GM19351 (cell line): ENCODE measurements around the gene TRUB1.
"Not testable (repeated sequence)": the region's sequence is repeated elsewhere in the genome, so short reads cannot be mapped to it uniquely, and the experiment has no call there.

Source experiments
- ATAC-seq: cut with Tn5 transposase; IDR thresholded peaks from one replicate; pipeline ENCODE4 v1.9.1; 2021; ENCODE audit warnings: mild to moderate bottlenecking, moderate library complexity; ENCODE audit not compliant: unreplicated experiment

The TRUB1 gene

DNA sequence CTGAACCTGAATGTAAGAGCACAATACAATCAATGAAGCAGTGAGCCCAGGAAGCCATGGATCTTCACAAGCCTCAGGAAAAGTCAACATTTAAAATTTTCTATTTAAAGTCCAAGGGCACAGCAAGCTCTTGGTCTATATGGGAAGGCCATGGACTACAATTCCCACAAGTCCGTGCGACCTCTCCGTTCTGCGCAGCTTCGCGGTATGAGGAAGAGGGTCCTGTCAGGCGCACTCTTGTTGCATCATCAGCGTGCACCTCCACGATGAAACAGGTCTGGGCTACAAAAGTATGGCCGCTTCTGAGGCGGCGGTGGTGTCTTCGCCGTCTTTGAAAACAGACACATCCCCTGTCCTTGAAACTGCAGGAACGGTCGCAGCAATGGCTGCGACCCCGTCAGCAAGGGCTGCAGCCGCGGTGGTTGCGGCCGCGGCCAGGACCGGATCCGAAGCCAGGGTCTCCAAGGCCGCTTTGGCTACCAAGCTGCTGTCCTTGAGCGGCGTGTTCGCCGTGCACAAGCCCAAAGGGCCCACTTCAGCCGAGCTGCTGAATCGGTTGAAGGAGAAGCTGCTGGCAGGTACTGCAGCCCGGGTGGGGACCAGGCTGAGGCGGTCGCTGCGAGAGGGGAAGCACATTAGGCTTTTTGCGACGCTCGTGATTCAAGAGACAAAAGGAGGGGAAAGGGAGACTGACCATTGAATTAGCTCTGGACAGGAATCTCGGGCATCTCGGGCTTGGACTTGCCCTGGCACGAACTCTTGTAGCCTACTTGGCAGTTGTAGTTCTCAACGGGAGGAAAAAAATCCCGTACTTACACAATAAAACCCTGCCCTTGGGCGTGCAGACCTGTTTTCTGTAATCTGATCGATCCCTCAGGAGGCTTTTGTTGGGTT is at the start of gene TRUB1:
TRUB1 (plus strand) TSS at position 234 of the 894 bp plus-strand sequence; CDS start at position 293, 59 bp downstream.
- ATAC-seq, result peak; percentile 100

DNA sequence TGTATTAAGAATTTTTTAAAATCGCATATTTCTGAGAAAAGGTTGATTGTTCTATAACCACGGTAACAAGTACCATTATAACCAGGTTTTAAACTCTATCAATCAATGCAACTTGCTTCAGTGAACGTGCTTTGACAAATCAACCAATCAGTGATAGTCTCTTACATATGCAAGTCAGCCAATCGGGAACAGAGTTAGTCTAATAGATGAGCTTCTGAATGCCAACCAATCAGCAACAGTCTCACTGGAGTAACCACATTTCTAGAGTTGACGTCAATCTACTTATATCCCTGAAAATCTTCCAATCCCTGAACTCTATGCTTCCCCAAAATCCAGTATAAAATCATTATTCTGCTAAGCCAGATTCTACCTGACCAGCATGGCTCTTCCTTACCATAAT is 44.7 kb upstream of the TRUB1 start:
- no peak for ATAC-seq

DNA sequence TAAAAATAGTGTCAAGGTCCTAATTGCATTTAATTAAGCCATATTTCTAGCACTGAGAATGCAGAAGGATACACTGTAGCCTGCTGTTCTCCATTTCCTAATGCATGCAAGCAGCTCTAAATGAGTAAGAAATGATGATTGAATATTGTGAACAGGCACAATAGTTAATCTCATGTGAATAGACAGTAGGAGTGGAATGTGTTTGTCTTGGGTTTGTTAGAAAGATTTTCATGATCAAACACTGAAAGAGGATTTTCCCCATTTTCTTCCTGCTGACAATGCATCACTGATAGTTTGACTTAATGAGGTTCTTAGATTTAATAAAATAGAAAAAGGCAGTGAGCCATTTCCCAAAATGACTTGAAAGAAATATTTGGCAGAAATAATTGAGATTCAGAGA is 43.1 kb upstream of the TRUB1 start:
- ATAC-seq, result no peak

DNA sequence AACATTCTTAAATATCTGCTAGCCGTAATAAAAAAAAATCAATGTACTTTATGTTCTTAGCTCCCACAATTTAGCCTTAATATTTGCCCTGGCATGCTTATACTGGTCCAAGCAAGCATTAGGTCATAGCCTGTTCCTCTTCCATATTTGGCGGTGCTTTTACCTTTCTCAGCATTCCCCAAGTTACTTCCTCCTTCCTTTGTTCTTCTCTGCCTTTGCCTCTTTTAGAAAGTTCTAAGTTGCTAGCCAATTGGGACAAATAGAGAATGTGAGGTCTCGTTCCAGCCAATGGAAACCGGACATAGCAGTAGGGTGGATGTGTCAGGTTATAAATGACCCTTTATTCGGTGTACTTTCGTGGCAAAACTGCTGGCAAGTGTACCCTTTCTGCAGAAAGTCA is 41.0 kb upstream of the TRUB1 start:
- ATAC-seq, result not testable (repeated sequence)

DNA sequence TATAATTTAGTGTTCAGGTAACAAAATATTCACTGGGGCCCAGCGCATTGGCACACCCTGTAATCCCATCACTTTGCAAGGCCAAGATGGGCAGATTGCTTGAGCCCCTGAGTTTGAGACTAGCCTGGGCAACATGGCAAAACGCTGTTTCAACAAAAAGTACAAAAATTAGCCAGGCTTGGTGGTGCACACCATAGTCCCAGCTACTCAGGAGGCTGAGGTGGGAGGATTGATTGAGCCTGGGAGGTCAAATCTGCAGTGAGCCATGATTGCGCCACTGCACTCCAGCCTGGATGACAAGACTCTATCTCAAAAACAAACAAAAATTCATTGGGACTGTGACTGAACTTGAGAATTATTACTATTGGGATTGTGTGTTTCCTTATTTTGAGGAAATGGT is 40.4 kb upstream of the TRUB1 start:
- ATAC-seq, result no peak

DNA sequence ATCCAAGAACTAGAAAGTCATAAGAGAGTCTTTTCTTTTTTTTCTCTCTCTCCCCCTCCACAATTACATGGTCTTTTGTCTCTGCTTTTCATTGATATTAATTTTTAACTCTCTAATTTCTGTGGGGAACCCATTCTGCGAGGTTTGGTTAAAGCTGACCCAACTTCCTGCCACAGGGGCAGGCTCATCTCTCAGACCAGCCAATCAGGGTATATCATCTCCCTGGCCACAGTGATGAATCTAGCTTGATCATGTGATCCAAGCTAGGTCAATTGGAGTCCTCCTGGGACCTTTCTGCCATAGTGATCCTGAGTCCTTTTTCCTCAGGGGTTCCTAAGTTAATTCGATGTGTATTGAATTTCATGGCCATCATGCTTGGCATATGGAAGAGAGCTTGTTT is 38.0 kb upstream of the TRUB1 start:
- ATAC-seq, result no peak

DNA sequence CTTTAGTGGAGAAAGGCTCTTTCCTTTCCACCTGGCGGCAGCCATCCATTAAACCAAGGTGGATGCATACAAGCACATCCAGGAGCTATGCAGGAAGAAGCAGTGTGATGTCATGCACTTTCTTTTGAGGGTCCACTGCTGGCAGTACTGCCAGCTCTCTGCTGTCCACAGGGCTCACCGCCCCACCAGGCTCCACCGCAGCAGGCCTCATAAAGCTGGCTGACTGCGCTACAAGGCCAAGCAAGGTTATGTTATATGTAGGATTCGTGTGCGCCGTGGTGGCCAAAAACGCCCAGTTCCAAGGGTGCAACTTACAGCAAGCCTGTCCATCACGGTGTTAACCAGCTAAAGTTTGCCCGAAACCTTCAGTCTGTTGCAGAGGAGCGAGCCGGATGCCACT is 37.3 kb upstream of the TRUB1 start:
- no peak for ATAC-seq

DNA sequence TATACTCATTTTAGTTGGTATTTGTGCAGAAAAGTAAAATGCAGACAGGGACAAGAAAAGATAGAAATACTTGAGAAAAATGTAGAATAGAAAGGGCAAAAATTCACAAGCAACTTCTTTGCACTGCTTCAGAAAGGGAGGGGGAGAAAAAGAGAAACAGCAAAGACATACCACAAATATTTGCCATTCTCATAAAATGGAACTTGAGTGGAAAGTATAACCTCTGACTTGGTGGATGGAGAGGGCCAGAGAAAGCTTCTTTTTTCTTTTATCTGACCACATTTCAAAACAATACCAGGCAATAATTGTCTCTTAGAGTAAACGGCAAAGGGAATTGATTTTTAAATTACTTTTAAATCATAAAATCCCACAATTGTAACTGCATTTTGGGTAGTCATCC is 35.8 kb upstream of the TRUB1 start:
- ATAC-seq, result no peak

DNA sequence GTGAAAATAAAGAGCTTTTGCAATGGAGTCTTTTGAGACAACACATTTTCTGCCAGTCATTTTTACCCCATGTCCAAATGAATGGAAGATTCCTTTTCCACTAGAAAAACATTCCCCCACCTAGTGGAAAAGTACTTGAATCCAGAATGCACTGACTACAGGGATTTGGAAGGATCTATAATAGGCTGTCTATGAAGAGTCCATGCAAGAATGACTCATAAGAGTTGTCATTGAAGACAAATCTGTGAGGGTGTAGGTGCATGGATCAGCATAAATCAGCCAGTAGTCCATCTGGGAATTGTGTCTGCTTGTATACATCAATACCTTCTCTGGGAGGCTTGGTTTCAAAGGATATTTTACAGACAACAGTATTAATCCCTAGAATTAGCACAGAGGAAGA is 32.5 kb upstream of the TRUB1 start:
- no peak for ATAC-seq

DNA sequence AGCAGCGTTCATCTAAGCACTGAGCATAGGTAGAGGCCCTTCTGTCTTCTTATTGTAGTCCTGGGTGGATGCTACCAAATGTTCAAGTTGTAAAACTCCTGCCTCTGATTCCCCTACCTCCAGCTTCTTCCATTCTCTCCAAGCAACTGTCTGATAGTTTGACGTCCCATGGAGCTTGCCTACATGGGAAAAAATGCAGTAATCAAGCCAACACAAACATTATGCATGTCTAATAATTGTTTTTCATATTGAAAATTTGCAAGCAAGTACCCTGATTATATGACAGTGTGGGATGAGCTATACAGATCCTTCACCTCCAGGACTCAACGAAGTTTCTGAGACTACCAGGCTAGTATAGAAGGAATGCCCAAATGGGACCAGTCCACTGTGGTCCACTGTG is 31.0 kb upstream of the TRUB1 start:
- ATAC-seq, result no peak

DNA sequence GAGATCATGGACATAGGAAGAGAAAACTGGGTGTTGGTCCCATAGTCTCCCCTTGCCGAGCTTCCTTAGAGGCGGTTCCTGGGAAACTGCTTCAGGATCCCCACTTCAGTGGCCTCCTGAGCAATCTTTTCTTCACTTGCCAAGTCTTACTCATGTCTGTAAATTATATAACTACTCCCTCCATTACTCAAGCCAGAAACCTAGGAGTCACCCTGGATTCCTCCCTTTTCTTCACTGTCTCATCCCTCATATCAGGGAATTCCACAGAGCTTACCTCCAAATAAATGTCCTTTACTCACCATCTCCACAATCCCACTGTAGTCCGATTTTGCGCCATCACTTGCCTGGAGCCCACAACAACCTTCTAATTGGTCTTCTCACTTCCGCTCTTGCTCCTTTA is 29.1 kb upstream of the TRUB1 start:
- no peak for ATAC-seq

DNA sequence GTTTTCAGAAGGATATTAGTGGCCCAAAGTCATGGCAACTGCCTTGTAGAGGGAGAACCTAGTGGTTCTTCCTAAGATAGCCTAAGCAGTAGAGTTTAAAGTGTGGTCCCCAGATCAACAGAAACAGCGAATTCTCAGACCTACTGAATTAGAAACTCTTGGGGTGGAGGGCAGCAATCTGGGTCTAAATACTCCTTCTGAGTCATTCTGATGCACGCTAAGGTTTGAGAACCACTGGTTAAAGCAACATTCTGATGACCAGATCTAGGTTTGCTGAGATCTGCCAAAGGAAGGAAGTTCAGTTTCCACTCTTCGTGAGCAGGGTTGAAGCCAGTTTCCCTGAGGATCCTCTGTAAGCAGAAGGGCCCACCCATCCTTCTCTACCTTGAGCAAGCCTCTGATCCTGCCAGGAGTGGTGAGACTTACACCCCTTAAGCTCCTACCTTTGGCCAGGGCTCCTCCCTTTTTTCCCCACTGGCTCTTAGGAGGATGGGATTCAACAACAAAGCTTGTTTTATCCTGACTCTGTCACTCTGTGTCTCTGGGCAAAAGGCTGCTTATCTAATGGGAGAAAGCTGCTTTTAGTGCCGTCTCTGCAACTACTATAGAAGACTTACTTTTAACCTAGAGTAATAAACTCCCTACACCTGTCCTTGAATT is 26.8 kb upstream of the TRUB1 start:
- ATAC-seq, result peak; percentile 81

DNA sequence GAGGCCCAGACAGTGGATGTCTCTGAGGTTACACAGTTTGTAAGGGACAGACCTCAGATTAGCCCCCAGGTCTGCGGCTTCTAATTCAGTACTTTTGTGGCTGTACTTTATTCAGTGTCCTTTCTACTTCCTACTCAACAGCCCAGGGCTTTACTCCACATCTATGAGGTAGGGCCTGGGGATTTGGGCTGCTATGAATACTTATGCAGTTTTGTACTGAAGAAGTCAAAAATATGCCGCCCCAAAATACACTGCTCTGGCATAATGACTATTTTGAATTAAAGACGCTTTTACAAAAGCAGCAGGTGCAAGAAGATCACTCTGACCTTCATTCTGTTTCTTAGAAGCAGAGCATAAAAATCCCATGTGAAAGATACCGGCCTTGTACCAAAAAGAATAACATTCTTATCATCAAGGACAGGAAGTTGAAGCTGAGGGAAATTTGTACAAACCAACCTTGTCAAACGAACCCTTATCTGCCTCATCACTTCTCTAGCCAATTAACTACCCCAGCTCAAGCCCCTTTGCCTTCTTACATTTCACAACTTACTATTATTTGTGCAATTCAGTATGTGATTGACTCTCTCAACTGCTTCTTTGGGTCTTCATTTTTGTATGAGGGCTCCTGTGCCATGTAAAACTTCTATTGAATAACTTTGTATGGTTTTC is 26.1 kb upstream of the TRUB1 start:
- ATAC-seq, result no peak

DNA sequence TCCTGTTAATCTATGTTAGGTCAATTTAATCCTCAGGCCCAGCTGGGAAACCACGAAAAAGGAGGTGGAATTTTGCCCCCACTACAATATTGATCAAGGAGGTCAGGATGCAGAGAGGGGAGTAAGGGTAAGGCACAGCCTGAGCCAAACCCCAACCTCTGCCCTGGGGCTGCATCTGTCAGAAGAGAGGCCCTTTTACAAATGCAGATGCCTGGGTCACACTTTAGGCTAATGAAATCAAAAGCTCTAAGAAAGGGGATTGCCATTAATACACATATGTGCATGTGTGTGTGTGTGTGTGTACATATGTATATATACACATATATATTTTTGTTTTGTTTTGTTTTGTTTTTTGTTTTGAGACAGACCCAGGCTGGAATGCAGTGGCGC is 25.5 kb upstream of the TRUB1 start:
- ATAC-seq, result no peak

DNA sequence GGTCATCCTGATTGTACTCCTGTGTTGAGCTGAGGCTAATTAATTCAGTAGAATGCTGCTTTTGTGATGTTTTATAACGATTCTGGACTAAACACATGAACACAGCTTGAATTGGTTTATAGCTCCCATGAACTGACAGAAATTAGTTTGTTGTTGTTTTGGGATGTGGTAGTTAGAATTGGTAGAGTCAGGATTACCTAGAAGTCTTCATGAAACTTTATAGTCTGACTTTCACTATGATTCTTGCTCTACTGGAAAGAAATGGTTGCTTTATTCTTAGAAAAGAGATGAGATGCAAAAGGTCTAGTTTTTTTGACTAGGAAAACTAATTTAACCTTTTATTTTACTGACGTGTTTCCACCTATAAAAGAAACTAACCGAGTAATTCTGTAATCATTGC is 23.4 kb upstream of the TRUB1 start:
- peak; percentile 25 for ATAC-seq

DNA sequence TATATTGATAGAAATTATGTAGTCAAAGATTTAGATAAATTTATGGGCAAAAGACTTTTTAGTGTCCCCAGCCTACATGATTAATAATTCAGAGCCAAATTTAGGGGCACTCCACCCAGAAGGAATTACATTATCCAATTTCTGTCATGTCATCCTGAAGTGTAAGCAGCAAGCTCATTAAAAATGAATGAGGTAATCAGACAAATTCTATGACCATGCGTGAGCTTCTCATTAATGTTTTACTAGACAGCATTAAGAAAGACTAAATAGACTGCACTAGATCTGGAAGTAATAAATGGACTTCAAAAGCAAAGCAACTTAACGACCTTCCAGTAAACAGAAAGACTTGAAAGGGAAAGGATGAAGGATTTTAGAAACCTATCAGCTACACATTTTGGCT is 22.7 kb upstream of the TRUB1 start:
- ATAC-seq, result no peak

DNA sequence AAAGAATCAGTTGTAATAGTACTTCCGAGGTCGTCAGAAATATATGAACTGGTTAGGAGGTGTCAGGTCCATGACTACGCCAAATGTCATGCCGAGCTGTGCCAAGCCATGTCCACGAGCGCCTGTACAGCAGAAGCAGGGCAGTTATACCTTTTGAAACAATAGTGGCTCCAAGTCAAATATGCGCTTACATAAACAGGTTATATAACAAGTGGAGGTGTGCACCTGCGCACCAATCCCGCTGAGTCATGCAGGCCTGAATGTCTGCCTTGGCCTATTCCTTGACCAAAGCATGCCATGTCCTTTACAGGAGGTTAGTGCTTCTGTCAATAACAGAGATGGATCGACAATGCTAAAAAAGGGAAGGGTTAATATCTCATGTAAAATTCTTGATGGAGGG is 21.3 kb upstream of the TRUB1 start:
- ATAC-seq, result no peak

DNA sequence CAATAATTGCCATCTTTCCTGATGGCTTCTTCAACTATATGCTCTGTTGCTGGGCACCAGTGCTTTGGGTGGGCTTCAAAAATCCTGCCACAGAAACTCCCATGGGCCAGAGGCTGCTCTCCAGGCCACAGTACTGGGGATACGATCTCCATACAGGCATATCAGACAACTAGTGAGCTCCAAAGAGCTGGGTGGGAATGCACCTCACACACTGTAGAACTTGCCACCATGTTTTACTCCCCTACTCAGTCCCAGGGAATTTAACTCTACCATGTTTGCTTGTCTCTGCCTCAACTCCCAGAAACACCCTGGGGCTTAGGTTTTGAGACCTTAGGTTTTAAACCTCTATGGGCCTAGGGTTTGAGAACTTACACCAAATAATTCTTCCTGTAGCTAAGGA is 20.5 kb upstream of the TRUB1 start:
- no peak for ATAC-seq

DNA sequence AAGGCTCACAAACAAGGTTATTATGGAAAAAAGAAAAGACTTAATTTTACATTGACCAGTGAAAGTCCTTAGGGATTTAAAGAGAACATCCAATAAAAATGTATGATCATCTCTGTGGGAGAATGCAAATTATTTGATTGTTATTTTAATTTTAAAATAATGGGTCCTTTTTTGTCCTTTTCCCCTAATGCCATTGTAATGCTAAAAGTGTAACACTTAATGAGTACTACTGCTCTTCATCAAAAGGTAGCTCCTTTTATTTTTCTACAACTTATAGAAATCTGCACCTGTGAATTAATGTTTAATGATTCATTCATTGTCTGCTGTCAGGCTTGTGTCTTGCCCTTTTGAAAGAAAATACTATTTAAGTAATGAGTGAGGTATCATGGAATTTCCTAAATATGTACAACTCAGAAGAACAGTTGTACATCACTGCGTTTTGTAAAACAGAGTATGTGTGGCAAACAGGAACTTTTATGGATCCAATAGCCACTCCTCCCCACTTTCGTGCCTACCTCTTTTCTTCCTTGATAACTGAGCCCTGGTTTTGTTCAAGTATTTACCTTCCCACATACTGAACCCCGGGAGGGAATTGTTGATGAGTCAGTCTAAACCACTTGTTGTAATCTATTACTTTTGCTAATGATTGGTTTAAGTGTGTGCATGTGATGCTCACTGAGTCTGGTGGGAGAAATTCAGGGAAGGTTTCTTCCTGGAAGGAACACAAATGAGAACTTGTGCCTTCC is 19.9 kb upstream of the TRUB1 start:
- ATAC-seq, result no peak

DNA sequence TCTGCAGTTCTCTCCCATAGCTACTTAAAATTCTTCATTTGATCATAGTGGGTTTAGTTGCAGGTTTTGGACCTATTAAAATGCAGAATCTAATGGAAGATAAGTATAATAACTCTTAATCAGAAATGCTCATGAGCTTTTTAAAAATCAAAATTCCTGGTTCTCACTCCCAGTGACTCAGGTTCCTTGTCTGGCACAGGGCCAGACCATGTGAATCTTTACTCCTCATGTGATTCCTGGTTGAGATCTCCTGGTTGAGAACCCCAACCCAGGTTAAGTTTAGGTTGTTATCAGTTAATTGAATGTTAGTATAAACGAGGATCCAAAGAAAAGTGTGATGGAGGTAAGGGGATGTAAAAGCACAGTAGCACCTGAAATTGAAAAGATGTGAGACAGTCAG is 17.5 kb upstream of the TRUB1 start:
- no peak for ATAC-seq

DNA sequence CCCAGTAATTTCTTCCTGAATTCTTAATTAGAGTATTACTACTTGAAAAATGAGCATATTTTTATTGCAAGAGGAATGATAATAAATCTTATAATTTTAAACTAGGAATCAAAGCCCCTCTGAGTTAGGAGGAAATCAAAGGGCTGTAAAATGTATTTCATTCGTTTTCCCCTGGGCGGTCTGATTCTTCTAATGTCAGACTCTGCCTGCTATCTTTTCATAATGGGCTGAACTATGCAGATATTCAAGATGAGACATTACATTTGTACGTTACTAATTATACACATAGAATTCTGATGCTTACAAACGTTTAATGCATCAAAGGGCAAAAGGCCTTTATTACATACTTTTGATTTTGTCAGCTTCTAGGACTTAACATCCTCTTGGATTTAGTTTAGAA is 16.0 kb upstream of the TRUB1 start:
- ATAC-seq, result no peak
